HG03135 (cell line): ENCODE data around the gene FKRP.

Source experiments
- ATAC-seq: cut with Tn5 transposase; IDR thresholded peaks from one replicate; pipeline ENCODE4 v1.9.1; 2021; ENCODE audit warnings: mild to moderate bottlenecking, moderate library complexity; ENCODE audit not compliant: unreplicated experiment

FKRP gene

DNA sequence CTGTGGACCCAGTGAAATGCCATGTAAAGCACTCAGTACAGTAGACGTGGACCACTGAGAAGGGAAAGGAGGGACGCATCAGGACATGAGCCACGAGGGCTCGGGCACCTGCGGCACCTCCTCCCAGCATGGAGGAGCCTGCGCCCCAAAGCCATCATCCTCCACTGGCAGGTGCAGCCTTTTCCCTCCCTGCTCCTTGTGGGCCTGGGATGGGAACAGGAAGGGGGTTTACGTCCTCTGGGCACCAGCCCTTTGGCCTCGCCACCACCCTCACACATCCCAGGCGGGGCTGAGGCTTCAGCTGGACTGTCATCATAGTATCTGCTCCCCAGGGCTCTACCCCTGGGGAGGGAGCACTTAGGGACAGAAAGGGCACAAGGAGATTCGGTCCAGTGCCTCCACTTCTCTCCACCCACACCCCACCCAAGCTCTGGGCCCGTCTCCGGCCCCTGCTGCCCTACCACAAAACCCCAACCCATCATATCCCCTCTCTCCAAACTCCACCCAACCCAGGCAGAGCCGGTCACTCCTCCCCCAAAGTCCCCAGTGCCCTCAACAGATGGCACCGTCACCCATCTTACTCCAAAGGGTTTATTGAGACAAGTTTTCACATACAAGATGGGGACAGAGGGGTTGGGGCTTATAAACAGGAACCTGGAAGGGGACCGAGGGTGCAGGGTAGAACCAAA is 26.8 kb upstream of the FKRP start:
- ATAC-seq = no peak

DNA sequence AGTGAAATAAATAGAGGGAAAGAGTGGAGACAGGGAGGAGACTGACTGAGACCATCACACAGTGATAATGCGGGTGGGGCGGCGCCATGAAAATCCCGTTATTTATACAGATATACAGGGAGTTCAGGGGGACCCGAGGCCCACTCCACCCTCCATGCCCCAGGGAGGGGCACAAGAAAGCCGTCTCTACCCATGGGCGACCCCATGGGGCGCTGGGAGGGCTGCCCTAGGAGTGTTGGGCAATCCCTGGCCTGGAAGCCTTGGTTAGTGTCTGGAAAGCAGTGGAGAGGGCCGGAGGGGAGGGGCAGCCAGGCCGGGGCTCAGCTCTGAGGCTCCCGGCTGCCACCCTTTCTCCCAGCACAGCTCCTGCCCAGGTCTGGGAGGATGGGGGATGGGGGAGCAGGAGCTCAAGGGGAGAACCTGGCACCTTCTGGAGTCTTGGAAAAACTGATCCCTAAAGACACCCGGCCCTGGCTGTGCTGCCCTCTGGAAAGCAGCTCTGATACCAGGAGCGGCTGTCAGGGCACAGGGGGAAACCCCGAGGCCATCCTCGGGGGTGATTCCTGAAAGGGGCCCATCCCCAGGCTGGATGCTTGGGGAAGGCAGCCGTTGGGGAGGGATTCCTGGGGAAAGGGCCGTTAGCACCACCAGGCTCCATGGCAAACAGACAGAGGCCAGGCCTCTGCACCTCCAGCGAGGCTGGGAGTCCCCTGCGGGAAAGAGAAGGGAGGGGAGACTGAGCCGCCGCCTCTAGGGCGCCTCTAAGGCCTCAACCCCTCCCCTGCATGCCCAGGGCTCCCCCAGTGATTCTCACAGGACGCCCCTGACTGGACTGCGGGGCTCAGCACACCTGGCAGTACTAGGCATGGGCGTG is 26.0 kb upstream of the FKRP start:
- ATAC-seq = no peak

- ATAC-seq = no peak
Measured at GRCh38 chr19:46720503-46721239, 25.2 kb upstream of the FKRP start.

- no peak for ATAC-seq
Measured at GRCh38 chr19:46721269-46722003, 24.4 kb upstream of the FKRP start.

DNA sequence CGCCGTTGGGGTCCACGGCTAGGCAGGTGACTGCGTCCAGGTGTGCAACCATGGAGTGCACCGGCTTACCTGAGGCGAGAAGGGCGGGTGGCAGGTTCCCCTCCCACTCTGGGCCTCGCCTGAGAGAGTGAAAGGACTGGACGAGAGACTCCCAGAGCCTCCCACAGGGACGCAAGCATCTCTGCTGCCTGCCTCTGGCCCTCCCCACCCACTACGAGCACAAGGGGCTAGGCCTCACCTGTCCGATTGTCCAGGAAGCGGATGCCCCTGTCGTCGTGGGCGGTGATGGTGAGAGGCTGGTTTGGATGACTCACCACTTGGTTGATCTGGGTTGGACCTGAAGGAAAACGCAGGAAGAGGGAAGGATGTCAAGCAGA is 23.9 kb upstream of the FKRP start:
- no peak for ATAC-seq

GRCh38 chr19:46722421-46723022 is 23.3 kb upstream of the FKRP start:
- ATAC-seq = no peak

- no peak for ATAC-seq
Measured at GRCh38 chr19:46723023-46723461, 22.8 kb upstream of the FKRP start.

GRCh38 chr19:46723471-46723870 is 22.4 kb upstream of the FKRP start:
- ATAC-seq = no peak

GRCh38 chr19:46724468-46724867 is 21.4 kb upstream of the FKRP start:
- ATAC-seq = no peak

- no peak for ATAC-seq
Measured at GRCh38 chr19:46725036-46725820, 20.6 kb upstream of the FKRP start.

DNA sequence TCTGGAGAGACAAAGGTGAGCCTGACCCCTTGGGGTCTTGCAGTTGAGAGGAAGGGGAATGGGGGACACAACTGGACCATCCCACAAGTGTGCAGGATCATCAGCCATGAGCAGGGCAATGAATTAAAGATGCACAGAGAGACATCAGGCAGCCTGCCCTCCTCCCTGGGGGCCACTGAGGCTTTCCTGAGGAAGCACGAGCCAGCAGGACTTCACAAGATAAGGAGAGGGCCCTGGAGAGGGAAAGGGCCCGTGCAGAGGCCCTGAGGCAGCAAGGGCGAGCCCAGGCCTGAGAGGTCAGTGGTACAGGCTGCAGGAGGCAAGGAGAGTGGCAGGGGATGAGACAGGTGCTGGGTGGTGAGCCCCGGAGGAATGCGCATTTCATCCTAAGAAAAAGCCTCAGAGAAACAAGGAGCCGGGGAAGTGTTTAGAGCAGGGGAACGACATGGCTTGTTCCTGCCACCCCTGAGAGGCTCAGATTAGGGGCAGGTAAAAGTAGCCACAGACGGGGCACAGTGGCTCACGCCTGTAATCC is 19.9 kb upstream of the FKRP start:
- no peak for ATAC-seq

DNA sequence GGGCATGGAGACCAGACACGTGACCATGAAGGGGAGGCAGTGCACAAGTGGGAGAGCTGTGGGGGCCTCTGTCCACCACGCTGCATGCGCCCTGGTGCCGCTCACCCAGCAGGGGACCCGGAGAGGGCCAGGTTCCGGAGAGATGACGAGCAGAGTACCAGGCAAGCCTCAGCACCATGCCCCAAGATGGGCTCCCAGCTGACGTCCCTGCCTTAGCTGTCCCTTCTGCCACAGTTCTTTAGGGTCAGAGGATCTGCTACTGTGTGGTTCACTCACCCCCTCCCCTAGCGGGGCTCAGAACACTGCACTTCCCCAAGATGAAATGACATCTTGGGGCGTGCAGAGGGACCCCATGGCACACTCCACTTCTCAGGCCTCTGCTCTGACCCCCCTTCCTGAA is 19.3 kb upstream of the FKRP start:
- no peak for ATAC-seq

- no peak for ATAC-seq
Measured at GRCh38 chr19:46726971-46727501, 18.8 kb upstream of the FKRP start.

DNA sequence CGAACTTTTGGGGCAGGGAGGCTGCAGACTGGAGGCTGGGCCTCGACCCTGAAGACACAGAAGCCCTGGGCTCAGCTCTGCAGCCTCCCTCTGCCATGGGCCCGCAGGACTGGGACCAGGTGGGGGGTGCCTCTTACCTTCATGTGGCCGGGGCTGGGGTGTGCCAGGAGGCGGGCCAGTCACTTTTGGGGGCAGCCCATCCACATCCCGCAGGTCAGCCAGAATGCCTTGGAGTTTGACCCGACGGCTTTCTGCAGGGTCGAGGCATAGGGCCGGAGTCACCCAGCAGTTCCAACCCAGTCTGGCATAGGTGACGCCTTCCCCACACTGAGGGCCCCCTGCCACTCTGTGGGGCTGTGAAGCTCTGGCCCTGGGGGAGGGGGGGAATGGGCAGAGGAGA is 18.1 kb upstream of the FKRP start:
- ATAC-seq = no peak

- no peak for ATAC-seq
Measured at GRCh38 chr19:46728208-46728607, 17.6 kb upstream of the FKRP start.

- no peak for ATAC-seq
Measured at GRCh38 chr19:46728693-46729339, 17.0 kb upstream of the FKRP start.

DNA sequence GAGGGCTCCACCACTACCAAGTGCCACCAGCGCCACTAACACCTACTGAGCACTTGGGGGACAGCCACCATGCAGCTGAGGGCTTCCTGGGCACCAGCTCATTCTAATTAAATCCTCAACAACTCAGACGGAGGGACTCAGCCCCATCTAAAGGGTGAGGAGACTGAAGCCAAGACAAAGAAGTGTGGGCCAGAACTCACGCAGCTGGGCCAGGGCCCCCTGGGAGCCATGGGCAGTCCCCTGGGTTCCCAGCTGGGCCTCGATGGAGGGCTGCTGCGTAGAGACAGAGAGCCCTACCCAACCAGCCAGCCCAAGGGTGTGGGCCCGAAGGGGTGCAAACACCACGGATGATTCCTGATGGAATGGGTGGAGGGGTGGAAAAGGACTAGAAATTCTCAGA is 16.2 kb upstream of the FKRP start:
- no peak for ATAC-seq

- no peak for ATAC-seq
Measured at GRCh38 chr19:46730187-46730586, 15.7 kb upstream of the FKRP start.

GRCh38 chr19:46730595-46730994 is 15.3 kb upstream of the FKRP start:
- ATAC-seq = no peak
